ENCODE results near the gene CRYAB.
"Not testable (repeated sequence)": the region's sequence is repeated elsewhere in the genome, so short reads cannot be mapped to it uniquely, and the experiment has no call there.

The CRYAB gene

DNA sequence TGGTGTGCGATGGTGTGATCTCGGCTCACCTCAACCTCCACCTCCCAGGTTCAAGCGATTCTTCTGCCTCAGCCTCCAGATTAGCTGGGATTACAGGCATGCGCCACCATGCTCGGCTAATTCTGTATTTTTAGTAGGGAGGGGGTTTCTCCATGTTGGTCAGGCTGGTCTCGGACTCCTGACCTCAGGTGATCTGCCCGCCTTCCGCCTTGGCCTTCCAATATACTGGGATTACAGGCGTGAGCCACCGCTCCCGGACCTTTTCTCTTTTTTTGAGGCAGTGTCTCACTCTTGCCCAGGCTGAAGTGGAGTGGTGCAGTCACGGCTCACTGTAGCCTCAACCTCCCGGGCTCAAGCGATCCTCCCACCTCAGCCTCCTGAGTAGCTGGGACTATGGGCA lies 21.6 kb upstream of the CRYAB start:
- DNase-seq (ENCODE audit: low read depth): not testable (repeated sequence)

DNA sequence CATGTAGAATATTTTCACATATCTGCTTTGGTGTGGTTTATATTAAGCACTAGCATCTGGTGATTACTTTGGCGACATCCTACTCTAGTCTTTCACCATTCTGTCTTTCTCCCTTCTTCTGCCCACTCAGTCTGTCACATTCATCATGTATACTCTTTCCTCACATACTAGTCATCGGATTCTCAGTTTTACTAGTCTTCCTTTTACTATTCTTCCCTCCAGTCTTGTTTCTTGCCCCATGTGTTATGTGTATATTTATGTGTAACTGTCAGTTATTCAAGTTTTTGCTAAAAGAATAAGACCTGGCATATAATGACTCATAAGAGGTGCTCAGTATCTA lies 21.0 kb upstream of the CRYAB start:
- no peak for DNase-seq (ENCODE audit: low read depth)

DNA sequence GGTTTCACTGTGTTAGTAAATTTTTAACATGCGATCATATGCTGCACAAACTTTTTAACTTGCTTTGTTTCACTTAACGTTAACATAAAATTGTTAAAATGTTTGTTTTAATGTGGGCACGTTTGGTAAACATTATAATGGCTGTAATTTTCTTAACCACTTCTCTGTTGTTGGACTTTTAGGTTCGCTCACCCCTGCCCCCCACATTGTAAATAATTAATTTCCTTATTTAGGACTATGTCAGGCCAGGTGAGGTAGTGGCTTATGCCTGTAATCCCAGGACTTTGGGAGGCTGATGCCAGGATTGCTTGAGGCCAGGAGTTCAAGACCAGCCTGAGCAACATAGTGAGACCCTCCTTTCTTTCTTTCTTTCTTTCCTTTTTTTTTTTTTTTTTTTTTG lies 18.9 kb upstream of the CRYAB start:
- DNase-seq (ENCODE audit: low read depth): no peak

DNA sequence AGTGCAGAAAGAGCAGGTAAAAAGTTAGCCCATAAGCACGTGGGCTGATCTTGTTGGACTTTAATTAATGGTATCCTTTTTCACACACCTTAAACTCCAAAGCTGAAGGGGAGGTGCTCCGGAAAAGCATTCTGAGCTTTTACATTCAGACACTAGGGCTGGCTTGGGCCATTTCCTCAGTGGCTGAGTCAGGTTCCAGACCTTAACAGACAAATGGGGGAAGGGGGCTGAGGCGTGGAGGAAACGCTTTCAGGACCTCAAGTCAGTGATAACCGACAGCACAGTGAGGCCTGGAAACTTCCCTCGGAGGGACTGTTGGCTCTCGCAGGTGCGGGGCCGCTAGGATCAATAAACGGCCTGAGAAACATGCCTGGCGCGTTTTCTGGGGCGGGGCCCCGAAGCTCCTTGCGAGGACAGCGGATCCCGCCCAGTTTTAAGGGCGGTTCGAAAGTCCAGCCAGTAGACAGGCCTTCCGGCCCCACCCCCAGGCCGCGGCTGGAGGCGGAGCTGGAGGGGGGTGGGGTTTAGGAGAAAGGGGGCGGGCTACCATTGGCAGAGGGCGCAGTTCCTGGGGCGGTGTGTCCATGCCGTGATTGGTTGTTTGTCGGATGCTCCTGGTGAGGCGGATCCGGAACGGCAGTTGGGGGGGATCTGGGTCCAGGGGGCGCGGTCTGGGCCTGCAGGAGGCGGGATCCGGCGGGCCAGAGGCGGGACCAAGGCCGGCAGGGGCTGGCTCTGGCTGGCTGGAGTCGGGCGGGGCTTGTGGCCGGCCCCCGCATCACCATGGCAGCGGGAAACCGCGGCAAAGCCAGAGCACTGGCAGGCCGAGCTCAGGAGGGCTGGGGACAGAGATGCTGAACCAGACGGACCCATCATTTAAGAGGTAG lies 15.2 kb upstream of the CRYAB start:
- DNase-seq (ENCODE audit: low read depth): peak; percentile 90

DNA sequence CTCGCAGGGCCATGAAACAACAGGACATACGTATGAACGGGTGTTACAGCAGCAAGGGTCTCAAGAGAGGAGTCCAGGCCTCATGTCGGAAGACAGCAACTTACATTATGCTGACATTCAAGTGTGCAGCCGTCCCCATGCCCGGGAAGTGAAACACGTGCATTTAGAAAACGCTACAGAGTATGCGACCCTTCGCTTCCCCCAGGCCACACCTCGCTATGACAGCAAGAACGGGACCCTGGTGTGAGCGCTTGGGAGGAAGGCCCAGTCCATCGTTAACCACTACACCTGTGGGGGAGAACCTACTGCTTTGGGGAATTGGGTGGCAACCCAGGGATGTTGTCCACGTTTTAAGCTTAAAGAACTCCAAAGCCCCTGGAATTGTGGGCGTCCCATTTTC lies 14.4 kb upstream of the CRYAB start:
- no peak for DNase-seq (ENCODE audit: low read depth)

GRCh38 chr11:111923951-111924350 lies 12.4 kb upstream of the CRYAB start:
- no peak for DNase-seq (ENCODE audit: low read depth)

DNA sequence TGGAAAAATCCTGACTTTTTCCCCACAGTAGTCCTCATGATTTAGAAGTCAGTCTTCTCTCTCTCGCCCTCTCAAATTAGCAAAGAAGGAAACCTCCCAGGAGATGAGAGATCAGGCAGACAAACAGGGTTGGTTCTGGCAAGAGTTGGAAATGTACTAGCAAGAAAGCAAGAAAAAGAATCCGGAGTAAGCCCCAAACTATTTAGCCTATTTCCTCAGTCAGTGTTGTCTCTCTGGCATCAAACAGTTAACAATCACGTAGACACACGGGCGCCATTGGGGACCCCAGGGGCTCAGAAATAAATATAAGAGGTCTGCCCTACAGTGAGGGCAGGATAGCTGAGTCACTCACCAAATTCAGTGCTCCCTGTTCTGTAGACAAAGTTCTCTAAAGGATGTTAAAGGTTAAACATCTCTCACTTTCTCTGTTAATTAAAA lies 11.8 kb upstream of the CRYAB start:
- DNase-seq (ENCODE audit: low read depth): no peak

DNA sequence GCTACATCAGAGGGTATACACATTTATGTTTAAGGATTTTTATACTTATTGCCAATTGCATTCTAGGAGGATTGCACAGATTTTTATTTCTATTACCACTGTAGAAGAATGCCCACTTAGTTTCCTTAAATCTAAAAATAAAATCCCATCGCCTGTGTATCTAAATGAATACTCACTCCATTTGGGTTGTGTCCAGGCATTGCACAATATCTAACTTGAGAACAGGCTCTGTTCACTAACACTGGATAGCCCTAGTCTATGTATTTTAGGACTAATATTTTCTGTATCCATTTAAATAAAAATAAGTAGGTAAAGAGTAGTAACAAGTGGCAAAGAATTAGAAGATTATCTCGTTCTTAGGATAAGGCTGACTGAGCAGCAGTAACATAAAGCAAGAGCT lies 11.2 kb upstream of the CRYAB start:
- DNase-seq (ENCODE audit: low read depth): no peak

- DNase-seq (ENCODE audit: low read depth): no peak
These were observed 10.1 kb upstream of the CRYAB start for GRCh38 chr11:111921541-111922230.

- no peak for DNase-seq (ENCODE audit: low read depth)
These were observed 9.3 kb upstream of the CRYAB start for GRCh38 chr11:111920908-111921307.

DNA sequence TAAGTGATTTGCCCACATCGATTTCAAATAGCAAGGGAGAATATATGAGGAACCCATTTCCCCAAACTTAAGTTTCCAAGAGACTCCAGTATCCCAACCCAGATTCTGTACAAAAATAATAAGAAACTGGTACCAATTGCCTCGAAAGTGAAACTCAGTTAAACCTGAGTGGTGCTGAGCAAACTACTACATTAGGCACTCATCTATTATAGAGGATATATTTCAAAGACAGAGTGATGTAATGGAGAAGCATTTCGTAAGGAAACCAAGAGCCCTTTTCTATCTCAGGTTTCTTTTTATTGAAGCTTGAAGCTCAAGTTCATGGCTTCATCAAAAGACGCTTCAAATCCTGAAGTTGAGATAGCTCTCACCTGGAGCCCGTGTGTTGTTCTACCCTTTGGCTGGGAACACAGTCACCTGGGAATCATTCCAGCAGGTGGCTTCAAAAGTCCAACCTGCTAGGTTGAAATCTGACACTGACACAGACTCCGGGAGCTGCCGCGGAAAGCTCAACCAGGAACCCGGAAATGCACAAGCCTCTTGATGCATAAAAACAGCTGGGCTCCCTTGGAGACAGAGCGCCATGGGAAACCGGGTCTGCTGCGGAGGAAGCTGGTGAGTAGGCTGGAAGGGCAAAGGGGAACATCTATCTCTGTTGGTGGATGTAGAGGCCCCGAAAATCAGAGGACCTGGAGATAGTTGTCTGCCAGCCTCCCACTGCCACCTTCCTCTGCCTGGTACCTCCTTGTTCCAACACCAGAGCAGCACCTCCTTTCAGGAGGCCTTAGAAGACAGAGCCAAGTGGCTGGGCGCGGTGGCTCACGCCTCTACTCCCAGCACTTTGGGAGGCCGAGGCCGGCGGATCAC lies 7.1 kb upstream of the CRYAB start, which contains the start of gene C11orf52:
TSS of gene C11orf52 (plus strand) at position 524 of the 867 bp plus-strand sequence. CDS start at position 584, 60 bp downstream.
- no peak for DNase-seq (ENCODE audit: low read depth)

DNA sequence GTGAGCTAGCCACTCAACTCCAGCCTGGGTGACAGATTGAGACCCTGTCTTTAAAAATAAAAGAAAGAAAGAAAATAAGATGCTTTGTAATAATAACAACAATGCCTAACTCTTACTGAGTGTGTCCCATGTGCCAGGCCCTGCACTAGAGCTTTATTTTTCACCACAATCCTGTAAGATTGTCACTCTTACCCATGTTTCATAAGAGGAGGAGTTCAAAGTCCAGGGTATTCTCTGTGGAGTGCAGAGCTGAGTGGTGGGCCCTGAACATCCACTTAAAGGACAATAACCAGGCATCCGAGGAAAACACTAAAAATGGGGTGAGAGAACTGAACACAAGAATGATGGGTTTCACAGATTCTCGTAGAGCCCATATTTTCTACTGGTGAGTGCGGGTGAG lies 6.2 kb upstream of the CRYAB start:
- no peak for DNase-seq (ENCODE audit: low read depth)

GRCh38 chr11:111917312-111917711 lies 5.7 kb upstream of the CRYAB start:
- DNase-seq (ENCODE audit: low read depth): no peak

DNA sequence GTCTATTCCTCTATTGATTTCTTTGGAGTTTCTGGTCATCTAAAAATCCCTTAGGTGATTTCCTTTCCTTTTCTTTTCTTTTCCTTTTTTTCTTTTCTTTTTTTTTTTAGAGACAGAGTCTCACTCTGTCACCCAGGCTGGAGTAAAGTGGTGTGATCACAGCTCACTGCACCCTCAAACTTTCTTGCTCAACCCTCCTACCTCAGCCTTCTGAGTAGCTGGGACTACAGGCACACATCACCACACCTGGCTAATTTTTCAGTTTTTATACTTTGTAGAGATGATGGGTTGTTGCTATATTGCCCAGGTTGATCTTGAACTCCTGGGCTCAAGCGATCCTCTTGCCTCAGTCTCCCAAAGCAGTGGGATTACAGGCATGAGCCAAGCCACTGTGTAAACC lies 5.2 kb upstream of the CRYAB start:
- DNase-seq (ENCODE audit: low read depth): no peak

- no peak for DNase-seq (ENCODE audit: low read depth)
These were observed 2.4 kb upstream of the CRYAB start for GRCh38 chr11:111913997-111914396.

DNA sequence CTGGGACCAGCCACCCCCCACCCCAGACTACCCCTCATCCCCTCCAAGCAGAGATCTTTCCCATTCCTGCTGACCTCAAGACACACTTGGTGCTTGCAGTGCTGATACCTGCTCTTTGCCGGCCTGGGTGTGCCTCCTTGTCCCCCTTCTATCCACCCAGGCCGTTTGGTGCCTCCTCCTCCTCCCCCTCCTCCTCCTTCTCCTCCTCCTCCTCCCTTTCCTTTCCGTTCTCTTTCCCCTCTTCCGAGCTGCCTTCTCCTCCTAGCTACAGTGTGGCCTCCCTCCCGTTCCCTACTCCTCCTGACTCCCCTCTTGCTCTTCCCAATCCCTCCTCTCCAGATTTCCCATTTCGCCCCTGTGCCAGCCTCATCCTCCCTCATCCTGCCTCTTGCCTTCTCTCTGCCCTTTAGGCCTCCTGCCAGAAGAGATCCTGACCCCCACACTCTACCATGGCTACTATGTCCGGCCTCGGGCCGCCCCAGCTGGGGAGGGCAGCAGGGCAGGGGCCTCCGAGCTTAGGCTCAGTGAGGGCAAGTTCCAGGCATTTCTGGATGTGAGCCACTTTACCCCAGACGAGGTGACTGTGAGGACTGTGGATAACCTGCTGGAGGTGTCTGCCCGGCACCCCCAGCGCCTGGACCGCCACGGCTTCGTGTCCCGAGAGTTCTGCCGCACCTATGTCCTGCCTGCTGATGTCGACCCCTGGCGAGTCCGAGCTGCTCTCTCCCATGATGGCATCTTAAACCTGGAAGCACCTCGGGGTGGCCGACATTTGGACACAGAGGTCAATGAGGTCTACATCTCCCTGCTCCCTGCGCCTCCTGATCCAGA lies 1.7 kb upstream of the CRYAB start:
- no peak for DNase-seq (ENCODE audit: low read depth)

DNA sequence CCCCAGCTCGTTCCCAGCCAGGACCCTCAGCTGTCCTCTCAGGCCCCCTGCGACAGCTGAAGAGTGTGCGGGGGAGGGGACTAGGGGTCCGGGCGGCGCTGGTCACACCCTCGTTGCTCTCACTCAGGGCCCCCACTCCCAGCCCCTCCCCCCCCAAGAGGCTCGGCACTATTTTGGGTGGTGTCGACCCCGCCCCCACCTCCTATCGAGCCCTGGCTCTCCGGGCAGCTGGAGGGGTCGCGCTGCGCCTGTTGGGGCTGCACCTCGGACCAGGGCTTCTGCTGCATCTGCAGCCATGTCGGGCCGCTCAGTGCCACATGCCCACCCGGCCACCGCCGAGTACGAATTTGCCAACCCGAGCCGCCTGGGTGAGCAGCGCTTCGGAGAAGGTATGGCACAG lies 965 bp upstream of the CRYAB start, which contains the start of gene HSPB2:
TSS of gene HSPB2 (plus strand) at position 200 of the 400 bp plus-strand sequence. CDS start at position 296, 96 bp downstream.
- no peak for DNase-seq (ENCODE audit: low read depth)

- DNase-seq (ENCODE audit: low read depth): no peak
These were observed 651 bp downstream of the CRYAB start for GRCh38 chr11:111910676-111911562.

DNA sequence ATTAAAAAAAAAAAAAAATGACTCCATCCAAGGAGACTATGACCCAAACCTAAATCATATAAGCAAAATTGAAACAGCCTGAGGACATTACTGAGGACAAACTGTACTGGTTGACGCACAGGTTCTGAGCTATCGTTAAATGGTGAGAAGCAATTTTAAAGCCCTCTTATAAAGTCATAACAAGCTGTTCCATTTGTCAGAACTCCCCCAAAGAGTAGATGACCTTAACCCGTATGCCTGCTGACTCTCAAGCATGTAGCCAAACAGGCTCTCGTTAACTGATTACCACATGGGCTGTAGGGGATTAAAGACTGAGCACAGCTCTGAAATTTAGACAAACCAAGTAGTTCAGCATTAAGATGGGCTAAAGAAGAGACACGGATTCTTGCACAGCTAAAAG lies 2.2 kb downstream of the CRYAB start:
- no peak for DNase-seq (ENCODE audit: low read depth)

- no peak for DNase-seq (ENCODE audit: low read depth)
These were observed 2.8 kb downstream of the CRYAB start for GRCh38 chr11:111908639-111909305.
